ENCODE measurements around the gene NFIA.
A peak's percentile ranks its signal among the peaks of the same experiment; 100 is the strongest.

The NFIA gene

DNA sequence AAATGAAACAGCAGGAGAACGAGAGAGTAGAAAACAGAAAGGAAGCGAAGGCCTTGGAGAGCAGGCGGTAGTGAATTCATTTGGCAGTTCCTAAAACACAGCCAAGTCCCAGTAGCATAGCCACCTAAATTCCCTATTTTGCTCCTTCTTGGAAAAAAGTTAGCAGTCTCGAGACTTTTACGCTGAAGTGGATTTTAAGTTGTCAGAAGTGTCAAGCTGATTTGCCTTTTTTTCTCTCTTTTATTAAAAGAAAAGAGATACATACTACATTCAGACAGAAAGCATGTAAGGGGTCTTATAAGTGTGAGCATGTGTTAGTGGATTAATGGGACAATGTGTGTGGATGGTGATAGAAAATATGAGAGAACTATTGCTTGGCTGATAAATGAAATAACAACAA, 19.2 kb downstream of the NFIA start (continued):
- TF ChIP-seq, protein P1, sequence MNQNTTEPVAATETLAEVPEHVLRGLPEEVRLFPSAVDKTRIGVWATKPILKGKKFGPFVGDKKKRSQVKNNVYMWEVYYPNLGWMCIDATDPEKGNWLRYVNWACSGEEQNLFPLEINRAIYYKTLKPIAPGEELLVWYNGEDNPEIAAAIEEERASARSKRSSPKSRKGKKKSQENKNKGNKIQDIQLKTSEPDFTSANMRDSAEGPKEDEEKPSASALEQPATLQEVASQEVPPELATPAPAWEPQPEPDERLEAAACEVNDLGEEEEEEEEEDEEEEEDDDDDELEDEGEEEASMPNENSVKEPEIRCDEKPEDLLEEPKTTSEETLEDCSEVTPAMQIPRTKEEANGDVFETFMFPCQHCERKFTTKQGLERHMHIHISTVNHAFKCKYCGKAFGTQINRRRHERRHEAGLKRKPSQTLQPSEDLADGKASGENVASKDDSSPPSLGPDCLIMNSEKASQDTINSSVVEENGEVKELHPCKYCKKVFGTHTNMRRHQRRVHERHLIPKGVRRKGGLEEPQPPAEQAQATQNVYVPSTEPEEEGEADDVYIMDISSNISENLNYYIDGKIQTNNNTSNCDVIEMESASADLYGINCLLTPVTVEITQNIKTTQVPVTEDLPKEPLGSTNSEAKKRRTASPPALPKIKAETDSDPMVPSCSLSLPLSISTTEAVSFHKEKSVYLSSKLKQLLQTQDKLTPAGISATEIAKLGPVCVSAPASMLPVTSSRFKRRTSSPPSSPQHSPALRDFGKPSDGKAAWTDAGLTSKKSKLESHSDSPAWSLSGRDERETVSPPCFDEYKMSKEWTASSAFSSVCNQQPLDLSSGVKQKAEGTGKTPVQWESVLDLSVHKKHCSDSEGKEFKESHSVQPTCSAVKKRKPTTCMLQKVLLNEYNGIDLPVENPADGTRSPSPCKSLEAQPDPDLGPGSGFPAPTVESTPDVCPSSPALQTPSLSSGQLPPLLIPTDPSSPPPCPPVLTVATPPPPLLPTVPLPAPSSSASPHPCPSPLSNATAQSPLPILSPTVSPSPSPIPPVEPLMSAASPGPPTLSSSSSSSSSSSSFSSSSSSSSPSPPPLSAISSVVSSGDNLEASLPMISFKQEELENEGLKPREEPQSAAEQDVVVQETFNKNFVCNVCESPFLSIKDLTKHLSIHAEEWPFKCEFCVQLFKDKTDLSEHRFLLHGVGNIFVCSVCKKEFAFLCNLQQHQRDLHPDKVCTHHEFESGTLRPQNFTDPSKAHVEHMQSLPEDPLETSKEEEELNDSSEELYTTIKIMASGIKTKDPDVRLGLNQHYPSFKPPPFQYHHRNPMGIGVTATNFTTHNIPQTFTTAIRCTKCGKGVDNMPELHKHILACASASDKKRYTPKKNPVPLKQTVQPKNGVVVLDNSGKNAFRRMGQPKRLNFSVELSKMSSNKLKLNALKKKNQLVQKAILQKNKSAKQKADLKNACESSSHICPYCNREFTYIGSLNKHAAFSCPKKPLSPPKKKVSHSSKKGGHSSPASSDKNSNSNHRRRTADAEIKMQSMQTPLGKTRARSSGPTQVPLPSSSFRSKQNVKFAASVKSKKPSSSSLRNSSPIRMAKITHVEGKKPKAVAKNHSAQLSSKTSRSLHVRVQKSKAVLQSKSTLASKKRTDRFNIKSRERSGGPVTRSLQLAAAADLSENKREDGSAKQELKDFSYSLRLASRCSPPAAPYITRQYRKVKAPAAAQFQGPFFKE (tag by site-specific recombination; IDR thresholded peaks at IDR 0.05; ENCODE audit: borderline replicate concordance) = no peak
- TF ChIP-seq ZBTB8A (tag by site-specific recombination; IDR thresholded peaks at IDR 0.05) (no peak), ZNF701 (tag by site-specific recombination; IDR thresholded peaks at IDR 0.05) (no peak), SP3 (tag by site-specific recombination; IDR thresholded peaks at IDR 0.05) (no peak), OSR2 (tag by site-specific recombination; IDR thresholded peaks at IDR 0.05) (no peak)
- TF ChIP-seq, protein P2, sequence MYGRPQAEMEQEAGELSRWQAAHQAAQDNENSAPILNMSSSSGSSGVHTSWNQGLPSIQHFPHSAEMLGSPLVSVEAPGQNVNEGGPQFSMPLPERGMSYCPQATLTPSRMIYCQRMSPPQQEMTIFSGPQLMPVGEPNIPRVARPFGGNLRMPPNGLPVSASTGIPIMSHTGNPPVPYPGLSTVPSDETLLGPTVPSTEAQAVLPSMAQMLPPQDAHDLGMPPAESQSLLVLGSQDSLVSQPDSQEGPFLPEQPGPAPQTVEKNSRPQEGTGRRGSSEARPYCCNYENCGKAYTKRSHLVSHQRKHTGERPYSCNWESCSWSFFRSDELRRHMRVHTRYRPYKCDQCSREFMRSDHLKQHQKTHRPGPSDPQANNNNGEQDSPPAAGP (tag by site-specific recombination; IDR thresholded peaks at IDR 0.05) = no peak

DNA sequence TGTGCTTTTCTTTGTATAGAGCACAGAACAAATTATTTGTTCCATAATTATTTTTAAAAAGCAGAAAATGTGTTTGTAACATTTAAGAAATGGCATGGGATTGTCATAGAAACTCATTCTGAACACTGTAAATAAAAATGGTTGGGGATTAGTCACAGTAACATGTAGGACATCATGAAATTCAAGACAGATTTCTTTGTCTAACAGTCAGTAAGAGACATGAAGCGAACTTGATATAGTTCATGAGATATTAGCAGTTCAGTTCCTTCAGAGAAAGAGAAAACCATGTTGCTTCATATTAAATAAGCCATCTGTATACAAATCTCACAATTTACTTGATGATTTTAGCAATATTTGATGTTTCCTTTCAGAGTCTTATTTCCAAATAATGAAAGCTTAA, 19.7 kb downstream of the NFIA start:
- CTCF ChIA-PET = interaction anchor here (0.6 to 1.0 kb wide), 2 partner anchors 9 to 22 kb away, joined by 3 read pairs; no protein-coding TSS in a partner anchor
- POLR2A ChIA-PET = no interaction called here
- TF ChIP-seq ZNF114 (tag by site-specific recombination; IDR thresholded peaks at IDR 0.05) = no peak
- TF ChIP-seq ZNF423 (tag by site-specific recombination; IDR thresholded peaks at IDR 0.05) = no peak
- TF ChIP-seq, protein P3, sequence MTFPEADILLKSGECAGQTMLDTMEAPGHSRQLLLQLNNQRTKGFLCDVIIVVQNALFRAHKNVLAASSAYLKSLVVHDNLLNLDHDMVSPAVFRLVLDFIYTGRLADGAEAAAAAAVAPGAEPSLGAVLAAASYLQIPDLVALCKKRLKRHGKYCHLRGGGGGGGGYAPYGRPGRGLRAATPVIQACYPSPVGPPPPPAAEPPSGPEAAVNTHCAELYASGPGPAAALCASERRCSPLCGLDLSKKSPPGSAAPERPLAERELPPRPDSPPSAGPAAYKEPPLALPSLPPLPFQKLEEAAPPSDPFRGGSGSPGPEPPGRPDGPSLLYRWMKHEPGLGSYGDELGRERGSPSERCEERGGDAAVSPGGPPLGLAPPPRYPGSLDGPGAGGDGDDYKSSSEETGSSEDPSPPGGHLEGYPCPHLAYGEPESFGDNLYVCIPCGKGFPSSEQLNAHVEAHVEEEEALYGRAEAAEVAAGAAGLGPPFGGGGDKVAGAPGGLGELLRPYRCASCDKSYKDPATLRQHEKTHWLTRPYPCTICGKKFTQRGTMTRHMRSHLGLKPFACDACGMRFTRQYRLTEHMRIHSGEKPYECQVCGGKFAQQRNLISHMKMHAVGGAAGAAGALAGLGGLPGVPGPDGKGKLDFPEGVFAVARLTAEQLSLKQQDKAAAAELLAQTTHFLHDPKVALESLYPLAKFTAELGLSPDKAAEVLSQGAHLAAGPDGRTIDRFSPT (tag by site-specific recombination; IDR thresholded peaks at IDR 0.05) = no peak
- TF ChIP-seq, protein P4, sequence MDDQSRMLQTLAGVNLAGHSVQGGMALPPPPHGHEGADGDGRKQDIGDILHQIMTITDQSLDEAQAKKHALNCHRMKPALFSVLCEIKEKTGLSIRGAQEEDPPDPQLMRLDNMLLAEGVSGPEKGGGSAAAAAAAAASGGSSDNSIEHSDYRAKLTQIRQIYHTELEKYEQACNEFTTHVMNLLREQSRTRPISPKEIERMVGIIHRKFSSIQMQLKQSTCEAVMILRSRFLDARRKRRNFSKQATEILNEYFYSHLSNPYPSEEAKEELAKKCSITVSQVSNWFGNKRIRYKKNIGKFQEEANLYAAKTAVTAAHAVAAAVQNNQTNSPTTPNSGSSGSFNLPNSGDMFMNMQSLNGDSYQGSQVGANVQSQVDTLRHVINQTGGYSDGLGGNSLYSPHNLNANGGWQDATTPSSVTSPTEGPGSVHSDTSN (CRISPR knock-in tag; IDR thresholded peaks at IDR 0.05) = no peak
- TF ChIP-seq, protein P5, sequence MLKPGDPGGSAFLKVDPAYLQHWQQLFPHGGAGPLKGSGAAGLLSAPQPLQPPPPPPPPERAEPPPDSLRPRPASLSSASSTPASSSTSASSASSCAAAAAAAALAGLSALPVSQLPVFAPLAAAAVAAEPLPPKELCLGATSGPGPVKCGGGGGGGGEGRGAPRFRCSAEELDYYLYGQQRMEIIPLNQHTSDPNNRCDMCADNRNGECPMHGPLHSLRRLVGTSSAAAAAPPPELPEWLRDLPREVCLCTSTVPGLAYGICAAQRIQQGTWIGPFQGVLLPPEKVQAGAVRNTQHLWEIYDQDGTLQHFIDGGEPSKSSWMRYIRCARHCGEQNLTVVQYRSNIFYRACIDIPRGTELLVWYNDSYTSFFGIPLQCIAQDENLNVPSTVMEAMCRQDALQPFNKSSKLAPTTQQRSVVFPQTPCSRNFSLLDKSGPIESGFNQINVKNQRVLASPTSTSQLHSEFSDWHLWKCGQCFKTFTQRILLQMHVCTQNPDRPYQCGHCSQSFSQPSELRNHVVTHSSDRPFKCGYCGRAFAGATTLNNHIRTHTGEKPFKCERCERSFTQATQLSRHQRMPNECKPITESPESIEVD (tag by site-specific recombination; IDR thresholded peaks at IDR 0.05) = peak; percentile 28; the same call in 1 of the 2 replicates
- Histone ChIP-seq H3K4me1 (ENCODE audit: control insufficient read depth, insufficient read depth, low read length) (peaks cover 22% of the 10 kb centered on the region; the same call in 1 of the 2 replicates), H3K4me3 (ENCODE audit: low read depth, low read length) (no peak overlapping the region), H3K27ac (ENCODE audit: extremely low read depth, low read depth, low read length) (no peak overlapping the region), H3K36me3 (ENCODE audit: control insufficient read depth in 2 of 2, insufficient read depth in 1 of 2, low read length in 2 of 2) (no peaks in the 10 kb centered on the region), H3K9me3 (ENCODE audit: control insufficient read depth, insufficient read depth, low read depth, low read length) (no peaks in the 10 kb centered on the region)

All from HEK293 (cell line).